GM12878 (cell line): ENCODE data around the gene LAMA5. TPM values are rescaled to one million over a fixed set of nuclear protein-coding genes. Genes with fewer than 3 reads are reported as not detected.

Experiments
- ATAC-seq: fragments of 200-7000 bp; cut with Tn5 transposase; 3 replicates; pipeline ENCODE4 v1.9.1; 2020; ENCODE audit warnings: mild to moderate bottlenecking, moderate library complexity
- BruUV-seq: library from RNA; stranded (reverse); fragments of 400-500 nt; replicated peaks from 2 replicates; lab custom pipeline; 2021; lab: Mats Ljungman, UMichigan
- CTCF ChIA-PET: fragments of 300-600 bp; sonication (Branson Sonifier 250); formaldehyde crosslinking; extraction: SDS; loops from one replicate; lab custom pipeline; 2021; ENCODE audit warnings: inconsistent platforms; lab: Yijun Ruan, JAX
- POLR2A ChIA-PET: fragments of 350-600 bp; formaldehyde crosslinking; extraction: SDS; loops from one replicate; lab custom pipeline; 2021; ENCODE audit warnings: inconsistent platforms; lab: Charles Lee
- RAD21 ChIA-PET: fragments of 300-600 bp; sonication (Branson Sonifier 250); formaldehyde crosslinking; loops from one replicate; lab custom pipeline; 2023; ENCODE audit warnings: antibody characterized with exemption; ENCODE audit not compliant: unreplicated experiment; lab: Charles Lee
- SMC1A ChIA-PET: fragments of 300-600 bp; sonication (Branson Sonifier 250); formaldehyde crosslinking; loops from one replicate; lab custom pipeline; 2023; ENCODE audit not compliant: unreplicated experiment, uncharacterized antibody; lab: Charles Lee
- DNase-seq: peaks from one replicate; pipeline ENCODE4 v3.0.0-alpha.2; 2011; ENCODE audit warnings: low read depth, low spot score
- FAIRE-seq: peaks from 3 replicates; lab custom pipeline; 2011; peaks lifted over from hg19 to GRCh38; lab: Jason Lieb, UNC
- H2AFZ ChIP-seq: 2 replicates; pipeline ENCODE4 v1.6.0; 2011; ENCODE audit warnings: low read depth, low read length, control low read depth; ENCODE audit not compliant: control insufficient read depth
- H3K27ac ChIP-seq: 2 replicates; pipeline ENCODE4 v1.5.1; 2011; ENCODE audit warnings: control low read depth; ENCODE audit not compliant: control insufficient read depth, insufficient read depth
- H3K27me3 ChIP-seq, 2 experiments: replicated peaks in 1 of 2; 2 replicates each; pipeline versions ENCODE4 v1.6.0 to v1.6.1; 2011; ENCODE audit warnings: low read length in 1 of 2; ENCODE audit not compliant: control insufficient read depth in 2 of 2, insufficient read depth in 2 of 2
- H3K36me3 ChIP-seq, 2 experiments: 2 replicates each; pipeline ENCODE4 v1.5.1; 2011; ENCODE audit warnings: low read length in 1 of 2; ENCODE audit not compliant: control insufficient read depth in 2 of 2, insufficient read depth in 2 of 2
- H3K4me1 ChIP-seq: 2 replicates; pipeline ENCODE4 v1.6.1; 2011; ENCODE audit warnings: mild to moderate bottlenecking, low read length, moderate library complexity, mixed read lengths; ENCODE audit not compliant: control insufficient read depth, insufficient read depth
- H3K4me2 ChIP-seq: 2 replicates; pipeline ENCODE4 v1.6.0; 2011; ENCODE audit warnings: control low read depth; ENCODE audit not compliant: control insufficient read depth, insufficient read depth
- H3K4me3 ChIP-seq: fragments of 200-600 bp; sonication (generic); 2 replicates; pipeline ENCODE4 v1.5.1; 2016
- H3K79me2 ChIP-seq: 2 replicates; pipeline ENCODE4 v1.6.0; 2011; ENCODE audit warnings: low read length; ENCODE audit not compliant: control insufficient read depth, insufficient read depth
- H3K9ac ChIP-seq: 2 replicates; pipeline ENCODE4 v1.8.0; 2011; ENCODE audit warnings: low read length, control low read depth, mixed read lengths; ENCODE audit not compliant: control insufficient read depth, insufficient read depth
- H3K9me3 ChIP-seq: replicated peaks from 3 replicates; pipeline ENCODE4 v1.5.1; 2011; ENCODE audit warnings: mild to moderate bottlenecking, low read length; ENCODE audit not compliant: control insufficient read depth, insufficient read depth
- H4K20me1 ChIP-seq: 2 replicates; pipeline ENCODE4 v1.6.0; 2011; ENCODE audit not compliant: control insufficient read depth, insufficient read depth
- ATF2 ChIP-seq: IDR thresholded peaks from 2 replicates; pipeline ENCODE4 v1.6.1; 2012; ENCODE audit warnings: low read length, inconsistent platforms
- BHLHE40 ChIP-seq, 2 experiments: fragments of 450-650 bp in 1 of 2; IDR thresholded peaks; 2 replicates each; pipeline ENCODE4 v1.6.1; 2011 to 2017; ENCODE audit warnings: low read depth in 2 of 2, borderline replicate concordance in 1 of 2, improper control_type of control experiment in 1 of 2, low read length in 1 of 2, mild to moderate bottlenecking in 1 of 2
- CREB1 ChIP-seq: IDR thresholded peaks from 2 replicates; pipeline ENCODE4 v1.6.1; 2012; ENCODE audit warnings: low read depth, mild to moderate bottlenecking, inconsistent platforms
- EED ChIP-seq: sonication (generic); IDR thresholded peaks from 2 replicates; pipeline ENCODE4 v1.6.1; 2016; ENCODE audit warnings: antibody characterized with exemption, low read depth
- ELK1 ChIP-seq: IDR thresholded peaks from 2 replicates; pipeline ENCODE4 v1.6.1; 2012; ENCODE audit warnings: low read depth, low read length, improper control_type of control experiment
- FOS ChIP-seq: IDR thresholded peaks from 3 replicates; pipeline ENCODE4 v1.6.1; 2011; ENCODE audit warnings: borderline replicate concordance; ENCODE audit not compliant: insufficient read length; ENCODE audit errors: extremely low read depth
- HDAC6 ChIP-seq: fragments of 200-600 bp; sonication (generic); IDR thresholded peaks from one replicate; pipeline ENCODE4 v1.8.0; 2017; ENCODE audit warnings: antibody characterized with exemption; ENCODE audit not compliant: unreplicated experiment
- MEF2B ChIP-seq: fragments of 450-650 bp; IDR thresholded peaks from 2 replicates; pipeline ENCODE4 v1.6.1; 2018; ENCODE audit warnings: mild to moderate bottlenecking, moderate library complexity; ENCODE audit not compliant: partially characterized antibody, poor library complexity, severe bottlenecking
- NFIC ChIP-seq: IDR thresholded peaks from 2 replicates; pipeline ENCODE4 v1.6.1; 2012; ENCODE audit warnings: low read depth, mild to moderate bottlenecking, inconsistent platforms, low read length, moderate library complexity
- NKRF ChIP-seq: fragments of 450-650 bp; conservative IDR thresholded peaks from 2 replicates; pipeline ENCODE4 v1.6.1; 2017; ENCODE audit warnings: mild to moderate bottlenecking, moderate library complexity
- SREBF2 ChIP-seq: IDR thresholded peaks from 2 replicates; pipeline ENCODE4 v1.6.1; 2012; ENCODE audit warnings: mild to moderate bottlenecking, low read length
- USF2 ChIP-seq: IDR thresholded peaks from 2 replicates; pipeline ENCODE4 v1.6.1; 2011; ENCODE audit warnings: low read depth, low read length, improper control_type of control experiment, borderline replicate concordance
- WGBS: methylation state at CpG from one replicate; pipeline ENCODE4 v1.1.6; 2016; ENCODE audit warnings: low lambda C conversion rate; ENCODE audit not compliant: insufficient replicate concordance, insufficient coverage; ENCODE audit errors: missing lambda C conversion rate; 5-methylcytosine and 5-hydroxymethylcytosine counted together
- in situ Hi-C: fragments of 300-500 bp; cut with MboI; formaldehyde crosslinking; loops from 9 replicates; pipeline ENCODE4 v1.14.3; 2018; ENCODE audit warnings: mixed read lengths
- intact Hi-C: fragments of 100-400 bp; cut with micrococcal nuclease; formaldehyde crosslinking; loops from one replicate; pipeline ENCODE4 v1.14.2; 2022; ENCODE audit not compliant: unreplicated experiment
- polyA plus RNA-seq, 11 experiments: library from polyadenylated mRNA; depleted of rRNA in 4 of 11; unstranded in 6 of 11; stranded (reverse) in 5 of 11; fragments of >200 nt; fragmentation: Nextera tagmentation in 4 of 11; fragmentation: Illumina TruSeq in 1 of 11; extraction: Ambion mirVana in 4 of 11; extraction: Trizol in 1 of 11; gene quantifications; 1 replicate in 1 of 11; 2 replicates in 10 of 11; pipeline versions ENCODE4 v1.2.1 to v1.2.3, GENCODE V29; 2011 to 2016; ENCODE audit warnings: inconsistent platforms in 2 of 11, missing spikeins in 2 of 11, low read depth in 1 of 11
- total RNA-seq, 4 experiments: library from RNA; depleted of rRNA in 3 of 4; stranded (reverse); fragments of >200 nt in 3 of 4; fragmentation: Illumina TruSeq in 1 of 4; extraction: Trizol in 1 of 4; gene quantifications; 2 replicates each; pipeline versions ENCODE4 v1.2.1 to v1.2.3, GENCODE V29; 2013 to 2021

The LAMA5 gene
- total and polyA plus RNA-seq, 10 of the 15 experiments (the other 5 are each of a cell fraction or from before 2014, with no cell fraction given): 0.09 to 3.1 (median 1.6) TPM; not detected in 3

- WGBS: 60% methylated on average over 33 of the region's 33 CpGs
- no peak overlapping the region for H3K9ac ChIP-seq
- no peaks in the 10 kb centered on the region for H4K20me1 ChIP-seq
- no peaks in the 10 kb centered on the region for H3K36me3 ChIP-seq
- no peak for TF ChIP-seq EED
- TF ChIP-seq BHLHE40 (IDR thresholded peaks at IDR 0.05; ENCODE audit: borderline replicate concordance in 1 of 2, low read depth in 2 of 2, low read length in 1 of 2): no peak
- TF ChIP-seq CREB1: no peak
- no peak for TF ChIP-seq MEF2B
- no peak for TF ChIP-seq HDAC6
- no peak for TF ChIP-seq NKRF
- TF ChIP-seq FOS: no peak
- TF ChIP-seq USF2: no peak
- TF ChIP-seq ATF2: no peak
- TF ChIP-seq ELK1: no peak
- no peak for TF ChIP-seq NFIC
- TF ChIP-seq SREBF2: no peak
- no peaks in the 10 kb centered on the region for H3K4me1 ChIP-seq
- no peak overlapping the region for H3K27ac ChIP-seq
- H3K4me3 ChIP-seq: no peak overlapping the region
- in situ Hi-C loops: no loop called here
- no peak for DNase-seq
- SMC1A ChIA-PET: no interaction called here
- RAD21 ChIA-PET: no interaction called here
- CTCF ChIA-PET: interaction anchor here (0.8 to 1.2 kb wide), 2 partner anchors 26 to 55 kb away, joined by 3 to 4 read pairs; partner anchors contain the start of gene ADRM1
- FAIRE-seq: no peak
- no peaks in the 10 kb centered on the region for H3K27me3 ChIP-seq
- no peaks in the 10 kb centered on the region for H3K9me3 ChIP-seq
- BruUV-seq: no TSS peak
- ATAC-seq: peak; percentile 49; the same call in 2 of the 3 replicates
- no peak overlapping the region for H3K4me2 ChIP-seq
- POLR2A ChIA-PET: no interaction called here
- intact Hi-C loops: no loop called here
- H3K79me2 ChIP-seq: no peaks in the 10 kb centered on the region
- H2AFZ ChIP-seq: no peak overlapping the region
Observed at GRCh38 chr20:62327726-62328495, 39.2 kb downstream of the LAMA5 start.
